Right lobe of liver (tissue), 4 donors: Measurements from ENCODE around the gene GFER.

Experiments
- POLR2A ChIP-seq: fragments of 450-650 bp; IDR thresholded peaks from one replicate; pipeline ENCODE4 v1.6.1; 2017; ENCODE audit warnings: antibody characterized with exemption, mild to moderate bottlenecking
- TF ChIP-seq, protein P1 (sequence below), 4 donors: fragments of 200-600 bp in 3 of 4; fragments of 450-650 bp in 1 of 4; IDR thresholded peaks; one replicate each; pipeline versions ENCODE4 v1.5.1 to v1.8.0; 2016 to 2022; ENCODE audit warnings: antibody characterized with exemption in 4 of 4, mild to moderate bottlenecking in 2 of 4
- donor health status: DM: no; HTN: no; CAD: no.
- donor health status: DM: no; HTN: no; CAD: no.
- donor health status: DM: no; HTN: yes; CAD: no.

DNA sequence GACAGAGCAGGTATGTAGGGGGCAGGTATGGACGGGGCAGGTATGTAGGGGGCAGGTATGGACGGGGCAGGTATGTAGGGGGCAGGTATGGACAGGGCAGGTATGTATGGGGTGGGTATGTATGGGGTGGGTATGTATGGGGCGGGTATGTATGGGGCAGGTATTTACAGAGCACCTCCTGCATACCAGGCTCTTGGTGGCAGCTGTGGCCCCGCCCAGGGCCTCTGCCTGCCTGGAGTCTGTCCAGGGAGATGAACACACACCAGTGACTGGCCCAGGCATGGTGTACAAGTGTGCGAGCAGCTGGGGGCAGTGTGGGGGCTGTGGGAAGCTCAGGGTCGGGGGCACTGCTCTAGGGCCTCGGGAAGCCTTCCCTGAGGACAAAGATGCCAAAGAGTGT lies 33.9 kb upstream of the GFER start:
- TF ChIP-seq, protein P1, sequence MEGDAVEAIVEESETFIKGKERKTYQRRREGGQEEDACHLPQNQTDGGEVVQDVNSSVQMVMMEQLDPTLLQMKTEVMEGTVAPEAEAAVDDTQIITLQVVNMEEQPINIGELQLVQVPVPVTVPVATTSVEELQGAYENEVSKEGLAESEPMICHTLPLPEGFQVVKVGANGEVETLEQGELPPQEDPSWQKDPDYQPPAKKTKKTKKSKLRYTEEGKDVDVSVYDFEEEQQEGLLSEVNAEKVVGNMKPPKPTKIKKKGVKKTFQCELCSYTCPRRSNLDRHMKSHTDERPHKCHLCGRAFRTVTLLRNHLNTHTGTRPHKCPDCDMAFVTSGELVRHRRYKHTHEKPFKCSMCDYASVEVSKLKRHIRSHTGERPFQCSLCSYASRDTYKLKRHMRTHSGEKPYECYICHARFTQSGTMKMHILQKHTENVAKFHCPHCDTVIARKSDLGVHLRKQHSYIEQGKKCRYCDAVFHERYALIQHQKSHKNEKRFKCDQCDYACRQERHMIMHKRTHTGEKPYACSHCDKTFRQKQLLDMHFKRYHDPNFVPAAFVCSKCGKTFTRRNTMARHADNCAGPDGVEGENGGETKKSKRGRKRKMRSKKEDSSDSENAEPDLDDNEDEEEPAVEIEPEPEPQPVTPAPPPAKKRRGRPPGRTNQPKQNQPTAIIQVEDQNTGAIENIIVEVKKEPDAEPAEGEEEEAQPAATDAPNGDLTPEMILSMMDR (IDR thresholded peaks at IDR 0.05), result no peak
- no peak for TF ChIP-seq POLR2A
